ENCODE measurements around the gene IQCM.

IQCM gene

DNA sequence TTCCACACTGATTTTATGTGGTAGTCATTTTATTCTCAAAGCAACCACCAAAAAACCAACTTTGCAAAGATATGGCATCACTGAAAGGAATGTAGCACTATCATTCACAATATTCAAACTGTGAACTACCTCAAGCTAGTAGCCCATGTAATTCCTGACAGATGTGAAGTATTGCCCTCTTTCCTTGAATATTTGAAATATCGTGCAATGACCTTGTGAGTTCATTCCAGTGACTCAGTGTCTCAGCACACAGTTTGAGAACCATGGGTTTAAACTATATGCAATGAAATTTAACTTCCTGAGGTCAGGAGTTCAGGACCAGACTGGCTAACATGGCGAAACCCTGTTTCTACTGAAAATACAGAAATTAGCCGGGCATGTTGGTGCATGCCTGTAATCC is 20.9 kb upstream of the IQCM start:
- no peak for DNase-seq (ENCODE audit: low spot score)
- Histone ChIP-seq H3K36me3 (ENCODE audit: low read depth) (no peaks in the 10 kb centered on the region), H3K4me1 (ENCODE audit: insufficient read depth, poor library complexity, severe bottlenecking) (peaks cover 7% of the 10 kb centered on the region), H3K27ac (ENCODE audit: poor library complexity, severe bottlenecking) (no peak overlapping the region), H3K9me3 (ENCODE audit: severe bottlenecking) (no peaks in the 10 kb centered on the region), H3K4me3 (ENCODE audit: severe bottlenecking) (no peak overlapping the region), H3K27me3 (ENCODE audit: insufficient read depth, poor library complexity, severe bottlenecking) (no peaks in the 10 kb centered on the region)
- TF ChIP-seq CTCF (IDR thresholded peaks at IDR 0.05; ENCODE audit: poor library complexity, severe bottlenecking) = no peak
- no peak for ATAC-seq (ENCODE audit: low read depth)

- no peak for ATAC-seq (ENCODE audit: low read depth)
- Histone ChIP-seq H3K36me3 (ENCODE audit: low read depth) (no peaks in the 10 kb centered on the region), H3K9me3 (ENCODE audit: severe bottlenecking) (no peaks in the 10 kb centered on the region), H3K4me3 (ENCODE audit: severe bottlenecking) (no peak overlapping the region), H3K27me3 (ENCODE audit: insufficient read depth, poor library complexity, severe bottlenecking) (no peaks in the 10 kb centered on the region), H3K4me1 (ENCODE audit: insufficient read depth, poor library complexity, severe bottlenecking) (peaks cover 8% of the 10 kb centered on the region), H3K27ac (ENCODE audit: poor library complexity, severe bottlenecking) (no peak overlapping the region)
- TF ChIP-seq CTCF (IDR thresholded peaks at IDR 0.05; ENCODE audit: poor library complexity, severe bottlenecking) = no peak
- no peak for DNase-seq (ENCODE audit: low spot score)
Observed at GRCh38 chr4:149835280-149835679, 19.6 kb upstream of the IQCM start.

DNA sequence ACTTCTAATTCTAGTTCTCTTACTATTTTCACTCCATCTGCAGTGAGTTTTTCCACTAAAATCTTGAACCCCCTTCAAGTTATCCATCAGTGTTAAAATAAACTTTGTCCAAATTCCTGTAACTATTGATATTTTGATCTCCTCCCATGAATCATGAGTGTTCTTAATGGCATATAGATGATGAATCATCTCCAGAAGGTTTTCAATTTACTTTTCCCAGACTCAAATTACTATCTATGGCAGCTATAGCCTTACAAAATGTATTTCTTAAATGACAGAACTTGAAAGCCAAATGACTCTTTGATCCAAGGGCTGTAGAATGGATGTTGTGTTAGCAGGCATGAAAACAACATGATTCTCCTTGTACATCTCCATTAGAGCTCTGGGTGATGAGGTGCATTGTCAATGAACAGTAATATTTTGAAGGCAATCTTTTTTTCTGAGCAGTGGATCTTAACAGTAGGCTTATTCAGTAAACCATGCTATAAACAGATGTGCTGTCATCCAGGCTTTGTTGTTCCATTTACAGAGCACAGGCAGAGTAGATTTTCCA is 16.1 kb upstream of the IQCM start:
- Histone ChIP-seq H3K4me3 (ENCODE audit: severe bottlenecking) (no peak overlapping the region), H3K27me3 (ENCODE audit: insufficient read depth, poor library complexity, severe bottlenecking) (no peaks in the 10 kb centered on the region), H3K4me1 (ENCODE audit: insufficient read depth, poor library complexity, severe bottlenecking) (peaks cover 6% of the 10 kb centered on the region), H3K27ac (ENCODE audit: poor library complexity, severe bottlenecking) (no peak overlapping the region), H3K9me3 (ENCODE audit: severe bottlenecking) (no peaks in the 10 kb centered on the region), H3K36me3 (ENCODE audit: low read depth) (no peaks in the 10 kb centered on the region)
- TF ChIP-seq CTCF (IDR thresholded peaks at IDR 0.05; ENCODE audit: poor library complexity, severe bottlenecking) = no peak
- DNase-seq (ENCODE audit: low spot score) = no peak
- ATAC-seq (ENCODE audit: low read depth) = no peak

DNA sequence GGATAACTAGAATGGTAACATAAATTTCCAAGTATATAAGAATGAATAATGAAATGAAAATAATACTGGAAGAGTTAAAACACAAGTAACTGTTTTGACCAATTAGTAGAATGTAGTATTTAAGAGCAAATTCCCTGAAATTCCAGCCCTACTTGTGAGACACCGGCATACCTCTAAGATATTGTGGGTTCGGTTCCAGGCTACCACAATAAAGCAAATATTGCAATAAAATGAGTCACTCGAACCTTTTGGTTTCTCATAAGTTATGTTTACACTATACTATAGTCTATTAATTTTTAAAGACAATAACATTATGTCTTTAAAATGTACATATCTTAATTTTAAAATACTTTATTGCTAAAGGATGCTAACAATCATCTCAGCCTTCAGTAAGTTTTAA is 15.2 kb upstream of the IQCM start:
- no peak overlapping the region for H3K27ac ChIP-seq (ENCODE audit: poor library complexity, severe bottlenecking)
- DNase-seq (ENCODE audit: low spot score) = no peak
- H3K4me1 ChIP-seq (ENCODE audit: insufficient read depth, poor library complexity, severe bottlenecking) = peaks cover 3% of the 10 kb centered on the region
- no peaks in the 10 kb centered on the region for H3K9me3 ChIP-seq (ENCODE audit: severe bottlenecking)
- no peak overlapping the region for H3K4me3 ChIP-seq (ENCODE audit: severe bottlenecking)
- TF ChIP-seq CTCF (IDR thresholded peaks at IDR 0.05; ENCODE audit: poor library complexity, severe bottlenecking) = no peak
- H3K36me3 ChIP-seq (ENCODE audit: low read depth) = no peaks in the 10 kb centered on the region
- ATAC-seq (ENCODE audit: low read depth) = no peak
- no peaks in the 10 kb centered on the region for H3K27me3 ChIP-seq (ENCODE audit: insufficient read depth, poor library complexity, severe bottlenecking)

GRCh38 chr4:149825336-149825735 is 9.7 kb upstream of the IQCM start:
- H3K4me1 ChIP-seq (ENCODE audit: insufficient read depth, poor library complexity, severe bottlenecking) = peaks cover 16% of the 10 kb centered on the region
- no peaks in the 10 kb centered on the region for H3K27me3 ChIP-seq (ENCODE audit: insufficient read depth, poor library complexity, severe bottlenecking)
- DNase-seq (ENCODE audit: low spot score) (no peak), ATAC-seq (ENCODE audit: low read depth) (peak; percentile 85)
- H3K27ac ChIP-seq (ENCODE audit: poor library complexity, severe bottlenecking) = no peak overlapping the region
- H3K9me3 ChIP-seq (ENCODE audit: severe bottlenecking) = no peaks in the 10 kb centered on the region
- H3K4me3 ChIP-seq (ENCODE audit: severe bottlenecking) = no peak overlapping the region
- no peaks in the 10 kb centered on the region for H3K36me3 ChIP-seq (ENCODE audit: low read depth)
- TF ChIP-seq CTCF (IDR thresholded peaks at IDR 0.05; ENCODE audit: poor library complexity, severe bottlenecking) = no peak
